RPMI8226 (cell line): ENCODE data around the gene N4BP2.

Experiments used
- DNase-seq: peaks from one replicate; pipeline ENCODE4 v3.0.0-alpha.2; 2015

Gene N4BP2

GRCh38 chr4:40164459-40164858 is 107.8 kb downstream of the N4BP2 start:
- no peak for DNase-seq

GRCh38 chr4:40165916-40166315 is 109.3 kb downstream of the N4BP2 start:
- no peak for DNase-seq

GRCh38 chr4:40168070-40168469 is 111.4 kb downstream of the N4BP2 start:
- DNase-seq, result no peak

DNA sequence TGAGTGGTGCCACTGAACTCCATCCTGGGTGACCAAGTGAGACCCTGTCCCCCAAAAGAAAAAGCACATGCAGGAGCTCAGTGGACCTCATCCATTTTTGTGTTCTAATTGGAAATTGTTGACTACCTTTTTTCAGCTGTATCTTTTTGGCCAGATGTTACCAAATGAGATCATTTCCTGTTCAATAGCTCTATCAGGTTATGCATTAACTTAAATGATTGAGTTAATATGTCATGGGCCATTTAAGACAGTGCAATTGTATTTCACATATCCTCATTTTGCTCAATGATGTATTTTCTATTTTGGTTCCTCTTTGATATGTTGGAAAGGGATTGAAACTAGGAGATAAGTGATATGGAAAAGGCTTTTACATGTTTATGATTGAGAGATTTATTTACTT is 113.9 kb downstream of the N4BP2 start:
- no peak for DNase-seq

DNA sequence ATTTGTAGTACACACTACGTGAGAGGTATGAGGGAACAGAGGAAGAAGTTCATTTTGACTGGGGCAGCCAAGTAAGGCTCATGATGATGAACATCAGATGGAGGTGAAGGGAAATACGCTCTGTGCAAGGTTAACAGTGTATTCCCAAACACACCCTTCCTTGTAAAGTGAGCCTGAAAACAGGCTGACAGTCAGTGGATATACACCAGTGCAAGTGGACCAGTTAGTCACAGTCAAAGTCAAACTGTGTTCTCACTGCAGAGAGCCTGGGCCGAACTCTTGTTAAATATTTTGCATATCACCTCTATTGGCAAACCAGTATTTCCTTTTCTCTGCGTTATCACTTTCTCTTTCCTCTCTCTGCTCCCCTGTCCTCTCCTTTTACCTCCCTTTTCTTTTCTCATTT is 116.8 kb downstream of the N4BP2 start:
- DNase-seq, result no peak

- no peak for DNase-seq
Measured at GRCh38 chr4:40176602-40177001, 120.0 kb downstream of the N4BP2 start.

- DNase-seq, result no peak
Measured at GRCh38 chr4:40177591-40177990, 120.9 kb downstream of the N4BP2 start.

- no peak for DNase-seq
Measured at GRCh38 chr4:40178672-40179071, 122.0 kb downstream of the N4BP2 start.

DNA sequence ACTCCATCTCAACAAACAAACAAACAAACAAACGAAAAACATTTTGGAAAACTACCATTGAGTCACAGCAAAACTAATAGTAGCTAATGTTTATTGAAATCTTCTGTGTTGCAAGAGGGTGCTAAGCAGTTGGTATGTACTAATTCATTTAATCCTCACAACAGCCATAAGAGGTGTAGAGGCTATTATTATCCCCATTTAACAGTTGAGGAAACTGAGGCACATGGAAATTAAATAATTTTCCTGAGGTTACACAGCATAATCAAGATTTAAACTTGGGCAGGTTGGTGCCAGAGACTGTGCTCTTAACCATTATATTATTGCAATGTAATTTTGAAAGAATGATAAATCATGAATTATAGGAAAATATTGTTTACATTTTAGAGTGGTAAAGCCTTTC is 122.7 kb downstream of the N4BP2 start:
- DNase-seq, result no peak

GRCh38 chr4:40180356-40180755 is 123.7 kb downstream of the N4BP2 start:
- DNase-seq, result no peak

DNA sequence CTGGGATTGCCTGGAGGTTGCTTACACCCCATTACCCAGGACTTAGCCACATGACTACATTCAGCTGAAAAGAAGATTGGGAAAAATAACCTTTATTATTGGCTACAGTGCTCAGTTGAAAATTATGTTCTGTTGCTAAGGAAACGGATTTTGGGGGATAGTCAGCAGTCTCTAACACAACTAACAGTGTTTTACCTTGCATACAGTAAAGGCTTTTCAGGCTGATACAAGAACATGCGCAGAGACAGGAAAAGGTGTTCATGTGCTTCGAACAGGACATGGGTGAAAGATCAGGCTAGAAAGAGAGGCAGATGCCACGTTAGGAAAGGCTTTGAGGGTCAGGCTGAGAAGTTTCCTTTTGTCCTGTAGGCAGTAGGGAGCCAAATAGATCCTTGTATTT is 125.4 kb downstream of the N4BP2 start:
- no peak for DNase-seq

DNA sequence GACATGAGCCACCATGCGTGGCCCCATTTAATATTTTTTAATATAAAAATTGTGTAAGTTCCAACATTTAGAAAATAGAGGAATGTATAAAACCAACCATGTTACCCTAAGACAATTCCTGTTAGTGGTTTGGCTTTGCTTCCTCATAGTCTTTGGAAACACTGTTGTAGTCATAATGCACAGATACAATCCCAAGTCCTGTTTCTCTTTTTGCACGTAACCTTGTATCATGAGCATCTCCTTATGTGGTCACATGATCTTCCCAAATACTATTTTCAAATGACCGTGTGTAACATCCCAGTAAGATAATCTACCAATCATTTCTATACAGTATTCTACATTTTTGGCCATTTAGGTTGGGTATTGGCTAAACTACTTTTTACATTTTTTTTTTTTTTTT is 126.3 kb downstream of the N4BP2 start:
- no peak for DNase-seq

DNA sequence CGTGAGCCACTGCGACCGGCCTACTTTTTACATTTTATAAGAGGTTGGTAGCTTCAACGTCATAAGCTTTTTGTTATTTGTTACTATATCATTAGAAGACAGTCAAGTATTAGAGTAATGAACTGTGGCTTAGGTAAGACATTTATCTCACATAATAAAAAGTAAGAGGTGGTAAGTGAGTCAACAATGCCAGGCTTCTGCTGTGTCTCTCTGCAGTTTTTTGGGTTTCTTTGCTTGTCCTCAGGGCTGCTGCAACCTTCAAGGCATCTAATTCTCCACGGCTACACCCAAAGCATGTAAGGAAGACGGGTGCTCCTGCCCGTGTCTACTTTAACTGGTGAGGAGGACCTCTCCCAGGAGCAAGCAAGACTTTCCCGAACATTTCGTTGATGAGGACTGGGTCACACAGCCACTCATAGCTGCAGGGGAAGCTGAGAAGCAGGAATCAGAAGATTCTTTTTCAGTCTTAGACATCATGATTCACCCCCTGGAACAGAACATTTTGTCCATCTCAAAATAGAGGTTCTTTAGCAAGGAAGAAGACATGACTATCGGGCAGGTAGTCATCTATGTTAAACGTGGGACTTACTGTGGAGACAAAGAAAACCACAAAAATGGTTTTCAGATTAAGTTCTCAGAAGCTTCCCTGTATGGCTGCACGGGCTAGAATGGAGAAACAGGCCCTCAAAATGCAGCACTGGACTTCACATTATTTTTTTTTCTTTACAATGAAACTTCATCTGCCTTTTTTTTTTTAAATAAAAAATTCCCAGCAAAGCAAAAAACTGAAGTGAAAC is 127.2 kb downstream of the N4BP2 start:
- peak; percentile 7 for DNase-seq

GRCh38 chr4:40185830-40186664 is 129.4 kb downstream of the N4BP2 start:
- no peak for DNase-seq

DNA sequence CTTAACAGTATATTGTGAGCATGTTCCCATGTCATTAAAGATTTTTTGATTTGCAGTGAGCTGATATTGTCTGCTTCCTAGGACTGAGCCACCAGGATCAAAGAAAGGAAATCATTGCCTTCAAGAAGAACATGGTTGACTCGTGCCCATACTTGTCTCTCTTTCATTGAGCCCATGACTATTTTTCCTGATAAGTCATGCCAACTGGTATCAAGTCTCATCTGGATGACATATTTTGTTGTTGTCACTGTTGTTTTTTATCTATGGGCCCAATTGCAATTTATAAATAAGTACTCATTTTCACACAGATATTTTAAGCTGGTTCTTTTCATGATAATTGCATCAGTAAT is 130.0 kb downstream of the N4BP2 start:
- DNase-seq, result no peak

DNA sequence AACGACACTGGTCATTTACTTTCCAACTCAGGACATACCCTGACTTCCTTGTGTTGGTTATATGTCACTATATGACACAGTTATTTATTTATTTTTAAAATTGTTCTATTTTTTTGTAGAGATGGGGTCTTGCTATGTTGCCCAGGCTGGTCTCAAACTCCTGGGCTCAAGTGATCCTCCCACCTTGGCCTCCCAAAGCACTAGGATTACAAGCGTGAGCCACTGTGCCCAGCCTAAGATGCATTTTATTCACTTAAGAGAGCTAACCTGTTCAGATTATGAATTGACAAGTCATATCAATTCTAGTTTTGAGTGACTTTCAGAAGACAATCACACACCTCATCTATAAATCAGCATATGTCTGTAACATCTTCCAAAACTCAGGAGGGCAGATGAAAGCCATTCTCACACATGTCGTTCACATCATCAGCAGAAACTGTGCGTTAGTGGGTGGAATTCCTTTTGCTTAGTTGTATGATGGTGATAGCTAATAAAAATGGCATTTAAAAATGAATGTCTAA is 130.8 kb downstream of the N4BP2 start:
- no peak for DNase-seq

- peak; percentile 74 for DNase-seq
Measured at GRCh38 chr4:40190019-40190418, 133.4 kb downstream of the N4BP2 start.

DNA sequence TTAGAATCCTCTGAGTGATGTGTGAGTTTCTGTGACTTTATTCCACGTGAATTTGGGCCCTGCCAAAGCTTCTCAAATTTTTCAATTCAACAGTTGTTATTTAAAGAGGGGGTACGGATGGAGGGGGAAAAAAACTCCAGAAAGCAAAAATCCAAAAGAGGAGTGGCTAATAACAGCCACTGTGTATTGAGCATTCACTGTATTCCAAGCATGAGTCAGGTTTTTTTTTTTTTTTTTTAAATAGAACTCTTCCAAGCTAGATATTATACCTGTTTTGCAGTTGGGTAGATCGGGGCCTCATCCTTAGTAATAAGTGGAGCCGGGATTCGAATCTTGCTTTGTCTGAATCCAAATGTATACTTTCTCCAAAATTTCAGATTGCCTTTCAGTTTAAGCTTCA is 133.8 kb downstream of the N4BP2 start:
- no peak for DNase-seq

- DNase-seq, result peak; percentile 53
Measured at GRCh38 chr4:40190880-40191815, 134.5 kb downstream of the N4BP2 start.

DNA sequence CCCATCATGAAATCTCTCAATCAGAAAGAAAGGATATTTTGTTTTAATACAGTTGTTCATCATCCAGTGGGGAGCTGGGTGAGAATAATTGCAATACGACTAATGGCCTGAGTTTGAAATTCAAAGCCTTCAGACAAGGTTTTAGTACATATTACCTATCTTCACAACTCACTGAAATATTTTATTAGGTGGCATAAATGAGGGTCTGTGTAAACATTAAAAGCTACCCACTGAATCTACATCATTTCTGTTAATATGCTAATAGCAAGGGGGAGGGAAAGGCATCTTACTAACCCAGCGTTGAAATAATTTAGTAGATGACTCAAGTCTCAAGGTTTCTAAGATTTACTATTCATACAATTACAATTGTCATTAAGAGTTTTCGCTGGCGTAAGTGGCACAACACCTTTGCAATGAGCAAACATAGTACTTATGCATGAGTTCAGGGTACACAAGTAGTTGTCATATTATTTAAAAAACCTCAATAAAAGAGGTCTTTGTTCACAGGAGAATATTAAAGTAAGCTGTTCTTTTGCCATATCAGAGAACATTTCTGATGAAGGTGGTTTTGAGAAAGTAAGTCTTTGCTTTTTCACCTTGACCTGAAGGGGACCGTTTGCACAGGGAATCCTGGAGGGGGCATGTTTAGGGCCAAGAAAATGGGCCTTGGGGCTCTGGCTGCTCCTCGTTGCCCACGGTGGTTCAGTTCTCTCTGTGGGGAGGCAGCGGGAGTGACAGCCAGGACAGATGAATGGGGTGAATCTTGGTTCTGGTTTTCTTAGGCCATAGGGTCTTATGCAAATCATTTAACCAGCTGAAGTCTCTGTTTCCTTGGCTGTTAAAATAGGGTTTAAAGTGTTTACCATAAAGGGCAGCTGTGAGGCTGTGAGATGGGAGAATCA is 135.7 kb downstream of the N4BP2 start:
- DNase-seq, result peak; percentile 32

DNA sequence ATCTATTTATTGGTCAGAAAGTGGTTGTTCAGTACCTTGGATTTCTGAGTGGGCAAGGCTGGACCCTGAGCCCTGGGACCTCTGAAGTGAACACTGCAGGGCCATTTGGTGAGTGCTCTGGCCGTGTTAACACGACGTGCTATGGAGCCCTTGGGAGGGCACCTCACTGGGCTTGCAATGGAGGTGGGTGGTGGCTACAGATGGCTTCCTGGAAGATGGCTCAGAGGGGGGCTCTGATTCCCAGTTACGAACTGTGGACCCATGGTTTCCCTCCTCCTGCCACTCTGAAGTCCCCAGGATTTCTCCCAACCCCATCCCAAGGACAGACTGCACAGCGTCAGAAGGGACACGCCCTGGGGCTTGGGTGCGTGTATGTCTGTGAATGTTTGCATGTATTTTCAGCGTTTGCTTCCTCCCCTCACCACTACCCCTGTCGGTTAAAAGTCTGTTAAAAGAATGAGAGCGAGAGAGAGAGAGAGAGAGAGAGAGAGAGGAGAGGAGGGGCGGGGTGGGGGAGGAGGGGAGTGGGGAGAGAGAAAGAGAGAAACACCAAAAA is 136.4 kb downstream of the N4BP2 start:
- DNase-seq, result peak; percentile 62

DNA sequence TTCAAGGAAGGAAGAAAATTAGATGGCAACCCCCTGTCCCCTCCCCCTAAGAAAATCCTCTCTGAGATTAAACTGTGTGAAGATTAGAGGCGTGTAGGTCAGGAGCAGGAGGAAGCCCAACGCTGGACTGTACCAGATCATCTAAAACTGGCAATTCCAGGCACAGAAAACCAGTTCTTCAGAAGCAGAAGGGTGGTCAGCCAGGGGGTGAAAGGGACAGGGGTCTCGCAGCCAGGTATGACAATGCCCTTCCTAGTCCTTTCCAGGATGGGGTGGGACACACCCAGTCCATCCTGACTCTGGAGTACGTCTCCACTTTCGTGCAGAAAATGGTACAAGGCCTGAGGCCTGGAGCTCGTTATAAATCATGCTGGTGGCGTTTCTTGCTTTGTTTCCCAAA is 136.9 kb downstream of the N4BP2 start:
- DNase-seq, result no peak
